HG02610 (cell line): ENCODE data around the gene TMEM30A.

Experiments used
- ATAC-seq: cut with Tn5 transposase; IDR thresholded peaks from one replicate; pipeline ENCODE4 v1.9.1; 2021; ENCODE audit warnings: mild to moderate bottlenecking, moderate library complexity; ENCODE audit not compliant: unreplicated experiment

Gene TMEM30A

GRCh38 chr6:75220357-75220756 is 64.2 kb downstream of the TMEM30A start:
- ATAC-seq = no peak

- ATAC-seq = no peak
Observed at GRCh38 chr6:75219263-75219662, 65.3 kb downstream of the TMEM30A start.

- ATAC-seq = peak; percentile 54
Observed at GRCh38 chr6:75217193-75217592, 67.4 kb downstream of the TMEM30A start.

- no peak for ATAC-seq
Observed at GRCh38 chr6:75215291-75215690, 69.3 kb downstream of the TMEM30A start.

GRCh38 chr6:75213732-75214131 is 70.9 kb downstream of the TMEM30A start:
- ATAC-seq = no peak

- ATAC-seq = no peak
Observed at GRCh38 chr6:75213112-75213511, 71.5 kb downstream of the TMEM30A start.

- ATAC-seq = no peak
Observed at GRCh38 chr6:75211920-75212590, 72.5 kb downstream of the TMEM30A start.

GRCh38 chr6:75210885-75211739 is 73.5 kb downstream of the TMEM30A start:
- no peak for ATAC-seq

- no peak for ATAC-seq
Observed at GRCh38 chr6:75209184-75209723, 75.3 kb downstream of the TMEM30A start.

GRCh38 chr6:75208298-75209183 is 76.1 kb downstream of the TMEM30A start:
- ATAC-seq = peak; percentile 78

GRCh38 chr6:75206576-75207342 is 77.8 kb downstream of the TMEM30A start:
- ATAC-seq = no peak

- no peak for ATAC-seq
Observed at GRCh38 chr6:75205776-75206575, 78.6 kb downstream of the TMEM30A start, which contains the start of gene COL12A1. COL12A1 (minus strand) TSS chr6:75206053; CDS start chr6:75202792, 3,261 bp downstream.

GRCh38 chr6:75204959-75205775 is 79.4 kb downstream of the TMEM30A start:
- ATAC-seq = no peak

- no peak for ATAC-seq
Observed at GRCh38 chr6:75204217-75204958, 80.2 kb downstream of the TMEM30A start.

- no peak for ATAC-seq
Observed at GRCh38 chr6:75203721-75204120, 80.9 kb downstream of the TMEM30A start.
